ENCODE results near the gene SENP3. TPM values are rescaled to one million over a fixed set of nuclear protein-coding genes. Genes with fewer than 3 reads are reported as not detected.

SENP3 gene
- total RNA-seq, 2 donors from 2014 or later, result 47.0 to 80.7 TPM

- ATAC-seq (ENCODE audit: insufficient number of reproducible peaks, low FRiP score, low read depth) (peak; percentile 76), DNase-seq (ENCODE audit: low spot score) (peak; percentile 87)
- TF ChIP-seq CTCF (IDR thresholded peaks at IDR 0.05), result no peak
- peaks cover 49 to 62% of the 10 kb centered on the region in 2 donors for H3K4me1 ChIP-seq (ENCODE audit: control insufficient read depth in 1 of 2, low read depth in 2 of 2)
- H3K27ac ChIP-seq, result peak within 1 kb of the TSS; percentile 88 to 89
- peak within 1 kb of the TSS; percentile 75 for H3K4me3 ChIP-seq
- H3K9me3 ChIP-seq, result no peaks in the 10 kb centered on the region
- H3K36me3 ChIP-seq, result peaks cover 2% of the 10 kb centered on the region
- H3K27me3 ChIP-seq (replicated peaks; ENCODE audit: insufficient read depth), result no peaks in the 10 kb centered on the region
Observed at GRCh38 chr17:7583253-7584109, 21.8 kb downstream of the SENP3 start, which contains the start of gene MPDU1. Gene MPDU1, plus strand, starts transcription at chr17:7583852. Its CDS starts 11 bp downstream, at chr17:7583863.

- DNase-seq (ENCODE audit: low spot score) (no peak), ATAC-seq (ENCODE audit: insufficient number of reproducible peaks, low FRiP score, low read depth) (no peak)
- Histone ChIP-seq H3K4me3 (no peak overlapping the region), H3K27ac (no peak overlapping the region), H3K4me1 (ENCODE audit: control insufficient read depth in 1 of 2, low read depth in 2 of 2) (peaks cover 22 to 44% of the 10 kb centered on the region in 2 donors), H3K9me3 (no peaks in the 10 kb centered on the region), H3K27me3 (replicated peaks; ENCODE audit: insufficient read depth) (no peaks in the 10 kb centered on the region), H3K36me3 (peaks cover 5% of the 10 kb centered on the region)
- TF ChIP-seq CTCF (IDR thresholded peaks at IDR 0.05), result no peak
Observed at GRCh38 chr17:7586673-7587419, 25.1 kb downstream of the SENP3 start.

- H3K27ac ChIP-seq, result peak overlapping the region in 1 of 2 donors; percentile 41
- no peak for TF ChIP-seq CTCF (IDR thresholded peaks at IDR 0.05)
- H3K4me1 ChIP-seq (ENCODE audit: control insufficient read depth in 1 of 2, low read depth in 2 of 2), result peaks cover 15 to 37% of the 10 kb centered on the region in 2 donors
- no peak overlapping the region for H3K4me3 ChIP-seq
- ATAC-seq (ENCODE audit: insufficient number of reproducible peaks, low FRiP score, low read depth) (no peak), DNase-seq (ENCODE audit: low spot score) (no peak)
- H3K9me3 ChIP-seq, result no peaks in the 10 kb centered on the region
- H3K27me3 ChIP-seq (replicated peaks; ENCODE audit: insufficient read depth), result no peaks in the 10 kb centered on the region
- peaks cover 12% of the 10 kb centered on the region for H3K36me3 ChIP-seq
Observed at GRCh38 chr17:7587420-7588151, 25.9 kb downstream of the SENP3 start.

- TF ChIP-seq CTCF (IDR thresholded peaks at IDR 0.05), result no peak
- DNase-seq (ENCODE audit: low spot score) (no peak), ATAC-seq (ENCODE audit: insufficient number of reproducible peaks, low FRiP score, low read depth) (no peak)
- H3K27ac ChIP-seq, result peak overlapping the region; percentile 44 to 50
- peaks cover 8 to 29% of the 10 kb centered on the region in 2 donors for H3K4me1 ChIP-seq (ENCODE audit: control insufficient read depth in 1 of 2, low read depth in 2 of 2)
- H3K4me3 ChIP-seq, result peak overlapping the region; percentile 75
- H3K27me3 ChIP-seq (replicated peaks; ENCODE audit: insufficient read depth), result no peaks in the 10 kb centered on the region
- H3K9me3 ChIP-seq, result no peaks in the 10 kb centered on the region
- H3K36me3 ChIP-seq, result peaks cover 23% of the 10 kb centered on the region
Observed at GRCh38 chr17:7588553-7589203, 27.0 kb downstream of the SENP3 start.
